Fibroblast of skin of back (primary cell): ENCODE data around the gene NUMA1.

Source experiments
- DNase-seq: peaks from one replicate; pipeline ENCODE4 v3.0.0-alpha.2; 2013

The NUMA1 gene

GRCh38 chr11:72100462-72100861, 20.1 kb upstream of the NUMA1 start:
- DNase-seq, result no peak

GRCh38 chr11:72100009-72100408, 19.7 kb upstream of the NUMA1 start:
- no peak for DNase-seq

GRCh38 chr11:72098741-72099140, 18.4 kb upstream of the NUMA1 start:
- no peak for DNase-seq

GRCh38 chr11:72091292-72091691, 10.9 kb upstream of the NUMA1 start:
- peak; percentile 63 for DNase-seq

GRCh38 chr11:72088076-72088808, 7.9 kb upstream of the NUMA1 start:
- no peak for DNase-seq

- no peak for DNase-seq
These were observed 5.4 kb upstream of the NUMA1 start for GRCh38 chr11:72085621-72086351.

GRCh38 chr11:72084965-72085364, 4.6 kb upstream of the NUMA1 start:
- no peak for DNase-seq

- DNase-seq, result no peak
These were observed 3.7 kb upstream of the NUMA1 start for GRCh38 chr11:72084076-72084475.

GRCh38 chr11:72083414-72083813, 3.1 kb upstream of the NUMA1 start:
- no peak for DNase-seq

- DNase-seq, result no peak
These were observed 1.6 kb upstream of the NUMA1 start for GRCh38 chr11:72081821-72082453.

- no peak for DNase-seq
These were observed 872 bp upstream of the NUMA1 start for GRCh38 chr11:72081184-72081644.

- DNase-seq, result no peak
These were observed 470 bp downstream of the NUMA1 start for GRCh38 chr11:72079819-72080325.

- DNase-seq, result no peak
These were observed 1.9 kb downstream of the NUMA1 start for GRCh38 chr11:72078477-72078876.

- no peak for DNase-seq
These were observed 4.6 kb downstream of the NUMA1 start for GRCh38 chr11:72075756-72076155.

GRCh38 chr11:72075109-72075508, 5.2 kb downstream of the NUMA1 start:
- peak; percentile 16 for DNase-seq

GRCh38 chr11:72072348-72072747, 8.0 kb downstream of the NUMA1 start:
- DNase-seq, result peak; percentile 89

- DNase-seq, result no peak
These were observed 9.9 kb downstream of the NUMA1 start for GRCh38 chr11:72070491-72070890.

- peak; percentile 80 for DNase-seq
These were observed 10.5 kb downstream of the NUMA1 start for GRCh38 chr11:72069787-72070251.

GRCh38 chr11:72069200-72069599, 11.1 kb downstream of the NUMA1 start:
- no peak for DNase-seq

GRCh38 chr11:72067676-72068075, 12.7 kb downstream of the NUMA1 start:
- DNase-seq, result no peak

- no peak for DNase-seq
These were observed 13.1 kb downstream of the NUMA1 start for GRCh38 chr11:72067266-72067665.

GRCh38 chr11:72066855-72067254, 13.5 kb downstream of the NUMA1 start:
- DNase-seq, result no peak

- no peak for DNase-seq
These were observed 18.5 kb downstream of the NUMA1 start for GRCh38 chr11:72061739-72062396.
